Gastroesophageal sphincter (tissue), 3 donors: Measurements from ENCODE around the gene USP9X.
"Not testable (repeated sequence)": the region's sequence is repeated elsewhere in the genome, so short reads cannot be mapped to it uniquely, and the experiment has no call there.

Source experiments
- CTCF ChIP-seq, 4 experiments: fragments of 200-600 bp in 2 of 4; fragments of 450-650 bp in 2 of 4; sonication (generic) in 1 of 4; IDR thresholded peaks; one replicate each; pipeline ENCODE4 v1.5.1; 2017 to 2019; ENCODE audit warnings: antibody characterized with exemption in 4 of 4, mild to moderate bottlenecking in 2 of 4, moderate library complexity in 2 of 4
- EP300 ChIP-seq: sonication (generic); formaldehyde crosslinking; IDR thresholded peaks from one replicate; pipeline ENCODE4 v1.6.1; 2017; ENCODE audit warnings: antibody characterized with exemption, mild to moderate bottlenecking
- POLR2A ChIP-seq, 2 donors: fragments of 450-650 bp; IDR thresholded peaks; one replicate each; pipeline ENCODE4 v1.6.1; 2017; ENCODE audit warnings: antibody characterized with exemption in 2 of 2, mild to moderate bottlenecking in 2 of 2, moderate library complexity in 1 of 2
- POLR2AphosphoS5 ChIP-seq: sonication (generic); formaldehyde crosslinking; IDR thresholded peaks from one replicate; pipeline ENCODE4 v1.6.1; 2017; ENCODE audit warnings: antibody characterized with exemption

- TF ChIP-seq POLR2AphosphoS5; POLR2A (IDR thresholded peaks at IDR 0.05); CTCF (IDR thresholded peaks at IDR 0.05); EP300: not testable (repeated sequence)
These were observed 101.7 kb downstream of the USP9X start for GRCh38 chrX:41186946-41187345.
